Fibroblast of pulmonary artery (primary cell): ENCODE data around the gene C11orf24.
"Not testable (repeated sequence)": the region's sequence is repeated elsewhere in the genome, so short reads cannot be mapped to it uniquely, and the experiment has no call there.

ENCODE experiments used
- DNase-seq: peaks from one replicate; pipeline ENCODE4 v3.0.0-alpha.2; 2010; ENCODE audit warnings: low read depth
- H3K4me3 ChIP-seq: replicated peaks from 2 replicates; pipeline ENCODE4 v1.5.1; 2011; ENCODE audit warnings: low read depth, mild to moderate bottlenecking, control low read depth, low read length, moderate library complexity
- CTCF ChIP-seq: IDR thresholded peaks from 2 replicates; pipeline ENCODE4 v1.5.1; 2011; ENCODE audit warnings: mild to moderate bottlenecking, control low read depth, low read length, inconsistent platforms; ENCODE audit errors: missing control alignments

Gene C11orf24

GRCh38 chr11:68303982-68304780 lies 32.4 kb upstream of the C11orf24 start:
- no peak for DNase-seq
- no peak overlapping the region for H3K4me3 ChIP-seq
- no peak for TF ChIP-seq CTCF

- H3K4me3 ChIP-seq: no peak overlapping the region
- TF ChIP-seq CTCF: no peak
- DNase-seq: no peak
Observed at GRCh38 chr11:68303083-68303482, 31.3 kb upstream of the C11orf24 start.

GRCh38 chr11:68302670-68303069 lies 30.9 kb upstream of the C11orf24 start:
- TF ChIP-seq CTCF: no peak
- no peak for DNase-seq
- H3K4me3 ChIP-seq: no peak overlapping the region

GRCh38 chr11:68302256-68302655 lies 30.5 kb upstream of the C11orf24 start:
- TF ChIP-seq CTCF: no peak
- no peak overlapping the region for H3K4me3 ChIP-seq
- no peak for DNase-seq

GRCh38 chr11:68300076-68300830 lies 28.5 kb upstream of the C11orf24 start:
- DNase-seq: no peak
- H3K4me3 ChIP-seq: no peak overlapping the region
- TF ChIP-seq CTCF: no peak

- not testable (repeated sequence) for DNase-seq, H3K4me3 ChIP-seq
Observed at GRCh38 chr11:68299517-68299879, 27.7 kb upstream of the C11orf24 start.

GRCh38 chr11:68298659-68299516 lies 27.1 kb upstream of the C11orf24 start:
- no peak for DNase-seq
- TF ChIP-seq CTCF: no peak
- no peak overlapping the region for H3K4me3 ChIP-seq
